Parathyroid adenoma (tissue), 2 donors: ENCODE measurements around the gene MDM4.

Experiments
- H2AFZ ChIP-seq: fragments of 300-600 bp; sonication (generic); one replicate; pipeline ENCODE4 v1.7.0; 2017; ENCODE audit warnings: antibody characterized with exemption, mild to moderate bottlenecking
- H3K27ac ChIP-seq: fragments of 300-600 bp; sonication (generic); one replicate; pipeline ENCODE4 v1.7.0; 2017
- H3K27me3 ChIP-seq: fragments of 300-600 bp; sonication (generic); one replicate; pipeline ENCODE4 v1.7.0; 2017; ENCODE audit warnings: low read length; ENCODE audit not compliant: control insufficient read depth, insufficient read depth
- H3K36me3 ChIP-seq: fragments of 300-600 bp; sonication (generic); one replicate; pipeline ENCODE4 v1.7.0; 2017; ENCODE audit warnings: low read length; ENCODE audit not compliant: control insufficient read depth, insufficient read depth
- H3K4me1 ChIP-seq: fragments of 300-600 bp; sonication (generic); one replicate; pipeline ENCODE4 v1.7.0; 2017; ENCODE audit warnings: control low read depth
- H3K4me2 ChIP-seq: fragments of 300-600 bp; sonication (generic); one replicate; pipeline ENCODE4 v1.7.0; 2017; ENCODE audit warnings: low read length
- H3K4me3 ChIP-seq: fragments of 300-600 bp; sonication (generic); one replicate; pipeline ENCODE4 v1.7.0; 2017; ENCODE audit warnings: low read depth, low read length
- H3K79me2 ChIP-seq: fragments of 300-600 bp; sonication (generic); one replicate; pipeline ENCODE4 v1.7.0; 2017; ENCODE audit warnings: control low read depth
- H3K9ac ChIP-seq: fragments of 300-600 bp; sonication (generic); one replicate; pipeline ENCODE4 v1.7.0; 2017; ENCODE audit warnings: mild to moderate bottlenecking
- H3K9me3 ChIP-seq: fragments of 300-600 bp; sonication (generic); one replicate; pipeline ENCODE4 v1.7.0; 2017; ENCODE audit warnings: low read length; ENCODE audit not compliant: control insufficient read depth
- TF ChIP-seq, protein P1 (sequence below): fragments of 300-600 bp; sonication (generic); IDR thresholded peaks from one replicate; pipeline ENCODE4 v1.7.0; 2017; ENCODE audit warnings: antibody characterized with exemption, mild to moderate bottlenecking
- donor health status: primary hyperparathyroidism.

MDM4 gene

GRCh38 chr1:204574016-204574864, 58.0 kb downstream of the MDM4 start:
- Histone ChIP-seq H3K4me3 (no peak overlapping the region), H3K27ac (no peak overlapping the region), H3K9me3 (no peaks in the 10 kb centered on the region), H3K79me2 (no peaks in the 10 kb centered on the region), H3K27me3 (no peaks in the 10 kb centered on the region), H3K4me2 (no peak overlapping the region), H3K9ac (no peak overlapping the region), H3K4me1 (no peaks in the 10 kb centered on the region), H2AFZ (no peak overlapping the region), H3K36me3 (no peaks in the 10 kb centered on the region)
- TF ChIP-seq, protein P1, sequence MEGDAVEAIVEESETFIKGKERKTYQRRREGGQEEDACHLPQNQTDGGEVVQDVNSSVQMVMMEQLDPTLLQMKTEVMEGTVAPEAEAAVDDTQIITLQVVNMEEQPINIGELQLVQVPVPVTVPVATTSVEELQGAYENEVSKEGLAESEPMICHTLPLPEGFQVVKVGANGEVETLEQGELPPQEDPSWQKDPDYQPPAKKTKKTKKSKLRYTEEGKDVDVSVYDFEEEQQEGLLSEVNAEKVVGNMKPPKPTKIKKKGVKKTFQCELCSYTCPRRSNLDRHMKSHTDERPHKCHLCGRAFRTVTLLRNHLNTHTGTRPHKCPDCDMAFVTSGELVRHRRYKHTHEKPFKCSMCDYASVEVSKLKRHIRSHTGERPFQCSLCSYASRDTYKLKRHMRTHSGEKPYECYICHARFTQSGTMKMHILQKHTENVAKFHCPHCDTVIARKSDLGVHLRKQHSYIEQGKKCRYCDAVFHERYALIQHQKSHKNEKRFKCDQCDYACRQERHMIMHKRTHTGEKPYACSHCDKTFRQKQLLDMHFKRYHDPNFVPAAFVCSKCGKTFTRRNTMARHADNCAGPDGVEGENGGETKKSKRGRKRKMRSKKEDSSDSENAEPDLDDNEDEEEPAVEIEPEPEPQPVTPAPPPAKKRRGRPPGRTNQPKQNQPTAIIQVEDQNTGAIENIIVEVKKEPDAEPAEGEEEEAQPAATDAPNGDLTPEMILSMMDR = no peak

DNA sequence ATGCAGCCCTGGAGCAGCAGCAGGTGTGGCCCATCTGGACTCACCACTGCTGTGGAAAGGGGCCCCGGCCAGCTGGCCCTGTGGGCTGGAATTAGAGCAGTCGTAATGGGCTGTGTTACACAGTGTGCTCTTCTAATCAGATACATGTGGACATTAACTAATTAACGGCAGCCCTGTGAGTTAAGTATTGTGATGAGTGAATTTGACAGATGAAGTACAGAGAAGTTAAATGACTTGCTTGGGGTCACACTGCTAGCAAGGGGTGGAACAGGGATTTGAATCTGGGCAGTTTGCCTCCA, 58.6 kb downstream of the MDM4 start:
- H3K4me3 ChIP-seq = no peak overlapping the region
- H3K9me3 ChIP-seq = no peaks in the 10 kb centered on the region
- H3K79me2 ChIP-seq = no peaks in the 10 kb centered on the region
- H3K27ac ChIP-seq = no peak overlapping the region
- no peak overlapping the region for H3K4me2 ChIP-seq
- no peaks in the 10 kb centered on the region for H3K36me3 ChIP-seq
- H2AFZ ChIP-seq = no peak overlapping the region
- no peaks in the 10 kb centered on the region for H3K4me1 ChIP-seq
- TF ChIP-seq, protein P1 = no peak
- no peak overlapping the region for H3K9ac ChIP-seq
- H3K27me3 ChIP-seq = no peaks in the 10 kb centered on the region

- H3K4me3 ChIP-seq = no peak overlapping the region
- no peak overlapping the region for H2AFZ ChIP-seq
- H3K36me3 ChIP-seq = no peaks in the 10 kb centered on the region
- TF ChIP-seq, protein P1 = no peak
- H3K79me2 ChIP-seq = no peaks in the 10 kb centered on the region
- H3K9ac ChIP-seq = no peak overlapping the region
- H3K27me3 ChIP-seq = no peaks in the 10 kb centered on the region
- H3K4me2 ChIP-seq = no peak overlapping the region
- H3K27ac ChIP-seq = no peak overlapping the region
- no peaks in the 10 kb centered on the region for H3K4me1 ChIP-seq
- H3K9me3 ChIP-seq = no peaks in the 10 kb centered on the region
Measured at GRCh38 chr1:204575221-204576190, 59.3 kb downstream of the MDM4 start.

DNA sequence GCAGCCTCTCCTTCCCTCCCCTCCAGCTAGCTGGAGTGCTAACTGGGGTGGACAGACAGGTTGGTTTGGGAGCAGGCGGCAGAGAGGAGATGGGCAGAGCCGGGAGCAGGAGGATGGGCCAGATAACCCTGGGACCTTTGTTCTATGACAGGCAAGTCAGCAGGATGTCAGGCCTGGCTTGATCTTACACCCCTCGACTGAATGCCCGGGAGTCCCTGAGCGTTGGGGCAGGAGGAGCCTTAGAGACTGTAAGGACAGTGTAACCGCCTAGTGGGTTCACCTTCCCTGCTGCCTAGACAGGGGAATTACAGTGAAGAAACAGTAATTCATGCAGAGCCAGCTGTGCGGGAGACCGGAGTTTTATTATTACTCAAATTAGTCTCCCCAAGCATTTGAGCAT, 60.2 kb downstream of the MDM4 start:
- Histone ChIP-seq H3K79me2 (no peaks in the 10 kb centered on the region), H3K9me3 (no peaks in the 10 kb centered on the region), H3K36me3 (no peaks in the 10 kb centered on the region), H3K4me1 (no peaks in the 10 kb centered on the region), H3K4me3 (no peak overlapping the region), H3K4me2 (no peak overlapping the region), H3K9ac (no peak overlapping the region), H3K27ac (no peak overlapping the region), H3K27me3 (no peaks in the 10 kb centered on the region), H2AFZ (no peak overlapping the region)
- TF ChIP-seq, protein P1 = no peak
